IMR-90 (cell line): ENCODE results near the gene NEMP1. TPM values are rescaled to one million over a fixed set of nuclear protein-coding genes. Genes with fewer than 3 reads are reported as not detected.

Source experiments
- ATAC-seq: fragments of 200-7000 bp; cut with Tn5 transposase; 2 replicates; pipeline ENCODE4 v1.9.1; 2020; ENCODE audit warnings: low read depth, mild to moderate bottlenecking, moderate library complexity
- BruUV-seq: library from RNA; stranded (reverse); fragments of 400-500 nt; replicated peaks from 2 replicates; lab custom pipeline; 2021; lab: Mats Ljungman, UMichigan
- CTCF ChIA-PET: fragments of 300-600 bp; formaldehyde crosslinking; extraction: SDS; loops from one replicate; lab custom pipeline; 2021; ENCODE audit warnings: antibody characterized with exemption; lab: Yijun Ruan, JAX
- POLR2A ChIA-PET: fragments of 300-600 bp; sonication (Branson Sonifier 250); formaldehyde crosslinking; loops from one replicate; lab custom pipeline; 2022; ENCODE audit warnings: antibody characterized with exemption; ENCODE audit not compliant: unreplicated experiment; lab: Charles Lee
- DNase-seq: peaks from one replicate; pipeline ENCODE4 v3.0.0; 2013
- H2AFZ ChIP-seq: replicated peaks from 2 replicates; pipeline ENCODE3; 2013; ENCODE audit warnings: low read length, mild to moderate bottlenecking; ENCODE audit not compliant: poor library complexity
- H2AK5ac ChIP-seq: 2 replicates; pipeline ENCODE4 v1.6.1; 2013; ENCODE audit warnings: low read depth, low read length, inconsistent platforms
- H2AK9ac ChIP-seq: replicated peaks from 2 replicates; pipeline ENCODE3; 2013; ENCODE audit warnings: mild to moderate bottlenecking, low read depth, low read length, moderate library complexity; ENCODE audit not compliant: poor library complexity
- H2BK120ac ChIP-seq: 2 replicates; pipeline ENCODE4 v1.6.1; 2013; ENCODE audit warnings: low read depth, low read length, inconsistent platforms
- H2BK15ac ChIP-seq: 3 replicates; pipeline ENCODE4 v1.6.1; 2013; ENCODE audit warnings: low read depth, low read length, inconsistent platforms
- H2BK20ac ChIP-seq: 2 replicates; pipeline ENCODE4 v1.6.1; 2013; ENCODE audit warnings: low read depth, mild to moderate bottlenecking, inconsistent platforms, low read length, moderate library complexity
- H2BK5ac ChIP-seq: 2 replicates; pipeline ENCODE4 v1.6.1; 2013; ENCODE audit warnings: mild to moderate bottlenecking, low read depth, low read length, inconsistent platforms; ENCODE audit not compliant: poor library complexity, severe bottlenecking
- H3K14ac ChIP-seq: replicated peaks from 2 replicates; pipeline ENCODE4 v1.6.1; 2013; ENCODE audit warnings: low read depth, low read length, inconsistent platforms
- H3K18ac ChIP-seq: 2 replicates; pipeline ENCODE4 v1.6.1; 2013; ENCODE audit warnings: low read depth, low read length, control low read depth
- H3K23ac ChIP-seq: 2 replicates; pipeline ENCODE4 v1.6.1; 2013; ENCODE audit warnings: low read depth, low read length, inconsistent platforms
- H3K27ac ChIP-seq: 2 replicates; pipeline ENCODE4 v1.5.1; 2013; ENCODE audit warnings: mild to moderate bottlenecking, control low read depth, low read length; ENCODE audit not compliant: insufficient read depth
- H3K27me3 ChIP-seq: 2 replicates; pipeline ENCODE4 v1.6.1; 2013; ENCODE audit warnings: low read length; ENCODE audit not compliant: control insufficient read depth, insufficient read depth
- H3K36me3 ChIP-seq: 2 replicates; pipeline ENCODE4 v1.6.1; 2013; ENCODE audit warnings: low read length, mixed read lengths; ENCODE audit not compliant: control insufficient read depth, insufficient read depth
- H3K4ac ChIP-seq: 2 replicates; pipeline ENCODE4 v1.6.1; 2013; ENCODE audit warnings: low read depth, low read length, inconsistent platforms
- H3K4me1 ChIP-seq: 2 replicates; pipeline ENCODE4 v1.6.1; 2013; ENCODE audit warnings: low read length, mixed read lengths; ENCODE audit not compliant: control insufficient read depth, insufficient read depth
- H3K4me2 ChIP-seq: 2 replicates; pipeline ENCODE4 v1.6.1; 2013; ENCODE audit warnings: low read depth, mild to moderate bottlenecking, control low read depth, low read length, moderate library complexity
- H3K4me3 ChIP-seq: 2 replicates; pipeline ENCODE4 v1.5.1; 2013; ENCODE audit warnings: low read depth, mild to moderate bottlenecking, control low read depth, low read length, moderate library complexity; ENCODE audit not compliant: insufficient read depth
- H3K56ac ChIP-seq: 2 replicates; pipeline ENCODE4 v1.6.1; 2013; ENCODE audit warnings: low read length, inconsistent platforms; ENCODE audit not compliant: insufficient read depth; ENCODE audit errors: extremely low read depth
- H3K79me1 ChIP-seq, 2 experiments: 2 replicates each; pipeline ENCODE4 v1.6.1; 2013; ENCODE audit warnings: low read length in 2 of 2, inconsistent platforms in 1 of 2, low read depth in 1 of 2
- H3K9ac ChIP-seq: 2 replicates; pipeline ENCODE4 v1.6.1; 2013; ENCODE audit warnings: low read depth, low read length, control low read depth
- H3K9me1 ChIP-seq: 2 replicates; pipeline ENCODE4 v1.6.1; 2013; ENCODE audit warnings: low read length, inconsistent platforms; ENCODE audit not compliant: insufficient read depth
- H3K9me3 ChIP-seq: 2 replicates; pipeline ENCODE4 v1.6.1; 2013; ENCODE audit warnings: low read length; ENCODE audit not compliant: control insufficient read depth, insufficient read depth
- H4K20me1 ChIP-seq: 2 replicates; pipeline ENCODE4 v1.6.1; 2013; ENCODE audit warnings: low read length, inconsistent platforms; ENCODE audit not compliant: insufficient read depth
- H4K5ac ChIP-seq: 2 replicates; pipeline ENCODE4 v1.6.1; 2013; ENCODE audit warnings: mild to moderate bottlenecking, low read depth, low read length, control low read depth
- H4K8ac ChIP-seq, 2 experiments: 2 replicates each; pipeline ENCODE4 v1.6.1; 2013; ENCODE audit warnings: low read depth in 2 of 2, low read length in 2 of 2, control low read depth in 1 of 2, inconsistent platforms in 1 of 2
- H4K91ac ChIP-seq: 2 replicates; pipeline ENCODE4 v1.6.1; 2013; ENCODE audit warnings: low read depth, low read length, inconsistent platforms; ENCODE audit not compliant: insufficient read depth
- BHLHE40 ChIP-seq: fragments of 150-350 bp; IDR thresholded peaks from 2 replicates; pipeline ENCODE4 v1.6.1; 2016; ENCODE audit warnings: mild to moderate bottlenecking, low read depth, low read length
- CEBPB ChIP-seq: IDR thresholded peaks from 2 replicates; pipeline ENCODE4 v1.6.1; 2012; ENCODE audit warnings: low read depth, low read length, improper control_type of control experiment
- CHD1 ChIP-seq: IDR thresholded peaks from 2 replicates; pipeline ENCODE4 v1.6.1; 2012; ENCODE audit warnings: low read depth, low read length, improper control_type of control experiment
- FOS ChIP-seq: fragments of 150-350 bp; IDR thresholded peaks from 2 replicates; pipeline ENCODE4 v1.6.1; 2016; ENCODE audit warnings: low read depth, low read length
- MAFK ChIP-seq: IDR thresholded peaks from 2 replicates; pipeline ENCODE4 v1.6.1; 2012; ENCODE audit warnings: low read depth, low read length, improper control_type of control experiment
- MAZ ChIP-seq: IDR thresholded peaks from 2 replicates; pipeline ENCODE4 v1.6.1; 2012; ENCODE audit warnings: low read depth, mild to moderate bottlenecking, low read length, improper control_type of control experiment, moderate library complexity, borderline replicate concordance
- MXI1 ChIP-seq: IDR thresholded peaks from 2 replicates; pipeline ENCODE4 v1.6.1; 2012; ENCODE audit warnings: low read depth, mild to moderate bottlenecking, low read length, moderate library complexity, borderline replicate concordance
- NFE2L2 ChIP-seq: fragments of 150-350 bp; IDR thresholded peaks from 2 replicates; pipeline ENCODE4 v1.6.1; 2016; ENCODE audit warnings: low read depth, mild to moderate bottlenecking, low read length
- POLR2A ChIP-seq: IDR thresholded peaks from 2 replicates; pipeline ENCODE4 v1.6.1; 2012; ENCODE audit warnings: mild to moderate bottlenecking, low read depth, low read length
- RAD21 ChIP-seq: IDR thresholded peaks from 2 replicates; pipeline ENCODE4 v1.6.1; 2012; ENCODE audit warnings: low read length, improper control_type of control experiment
- RCOR1 ChIP-seq: IDR thresholded peaks from 2 replicates; pipeline ENCODE4 v1.6.1; 2012; ENCODE audit warnings: mild to moderate bottlenecking, low read length, improper control_type of control experiment; ENCODE audit not compliant: insufficient replicate concordance
- RFX5 ChIP-seq: IDR thresholded peaks from 2 replicates; pipeline ENCODE4 v1.8.0; 2012; ENCODE audit warnings: low read depth, mild to moderate bottlenecking, low read length, moderate library complexity
- SMC3 ChIP-seq: fragments of 150-350 bp; IDR thresholded peaks from 2 replicates; pipeline ENCODE4 v1.6.1; 2016; ENCODE audit warnings: low read depth, mild to moderate bottlenecking, antibody characterized with exemption, low read length, moderate library complexity
- WGBS, 2 experiments: methylation state at CpG; one replicate each; pipeline versions ENCODE4 v1.1.5 to v1.1.7; 2013; ENCODE audit warnings: missing lambda C conversion rate in 2 of 2; ENCODE audit not compliant: insufficient read length in 1 of 2; ENCODE audit errors: extremely low coverage in 2 of 2; 5-methylcytosine and 5-hydroxymethylcytosine counted together
- dilution Hi-C: fragments of 300-500 bp; cut with HindIII; formaldehyde crosslinking; loops from one replicate; pipeline ENCODE4 v1.14.3; 2018; ENCODE audit warnings: low sequenced_read_pairs; ENCODE audit not compliant: unreplicated experiment
- in situ Hi-C: fragments of 300-500 bp; cut with MboI; formaldehyde crosslinking; loops from 3 replicates; pipeline ENCODE4 v1.14.3; 2019; ENCODE audit warnings: low sequenced_read_pairs, inconsistent platforms, mixed read lengths
- intact Hi-C: fragments of 100-400 bp; cut with micrococcal nuclease; formaldehyde crosslinking; loops from 2 replicates; pipeline ENCODE4 v1.10.0; 2022
- polyA plus RNA-seq, 3 experiments: library from polyadenylated mRNA; depleted of rRNA; stranded (reverse); fragments of >200 nt; gene quantifications; 2 replicates each; pipeline ENCODE4 v1.2.3, GENCODE V29; 2012; ENCODE audit warnings: low replicate concordance in 1 of 3
- total RNA-seq: library from RNA; depleted of rRNA; stranded (reverse); fragments of >200 nt; gene quantifications from 2 replicates; pipeline ENCODE4 v1.2.3, GENCODE V29; 2012
- TF ChIP-seq, protein P1 (sequence below): fragments of 150-350 bp; IDR thresholded peaks from 2 replicates; pipeline ENCODE4 v1.6.1; 2017; ENCODE audit warnings: mild to moderate bottlenecking, antibody characterized with exemption, low read length, low read depth
- TF ChIP-seq, protein P2 (sequence below): fragments of 150-350 bp; IDR thresholded peaks from 2 replicates; pipeline ENCODE4 v1.6.1; 2016; ENCODE audit warnings: low read depth, mild to moderate bottlenecking, low read length, moderate library complexity, borderline replicate concordance
- TF ChIP-seq, protein P3 (sequence below): conservative IDR thresholded peaks from 2 replicates; pipeline ENCODE4 v1.5.1; 2012; ENCODE audit warnings: mild to moderate bottlenecking, low read depth, low read length, improper control_type of control experiment

Gene NEMP1
- total and polyA plus RNA-seq, 2 of the 4 experiments (the other 2 are of a cell fraction), result 8.9 to 10.9 TPM

DNA sequence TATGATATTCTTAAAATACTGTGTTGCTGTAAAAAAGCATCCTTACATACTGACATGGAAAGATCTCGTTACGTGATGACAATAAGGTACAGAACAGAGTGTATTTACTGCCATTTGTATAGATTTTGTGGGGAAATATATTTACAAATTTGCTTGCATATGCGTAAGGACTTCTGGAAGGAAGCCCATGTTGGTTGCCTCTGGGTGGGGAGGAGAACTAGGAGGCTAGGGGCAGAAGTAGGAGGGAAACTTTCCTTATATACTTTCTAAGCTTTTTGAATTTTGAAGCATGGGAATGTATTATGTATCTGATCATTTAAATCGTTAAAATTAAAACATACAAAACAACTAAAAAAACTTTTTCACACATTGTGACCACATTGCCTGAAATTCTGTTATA, 38.4 kb downstream of the NEMP1 start:
- Histone ChIP-seq H3K27me3 (peaks cover 66% of the 10 kb centered on the region), H3K9me3 (no peaks in the 10 kb centered on the region), H3K18ac (no peak overlapping the region), H3K36me3 (no peaks in the 10 kb centered on the region), H2BK5ac (no peak overlapping the region), H3K4me1 (no peaks in the 10 kb centered on the region), H2BK15ac (no peak overlapping the region), H2BK120ac (no peak overlapping the region), H3K79me1 (no peaks in the 10 kb centered on the region), H2AFZ (no peak overlapping the region), H2AK9ac (no peak overlapping the region), H4K20me1 (no peaks in the 10 kb centered on the region), H3K4me2 (no peak overlapping the region), H2BK20ac (no peak overlapping the region), H4K91ac (no peak overlapping the region), H3K4me3 (no peak overlapping the region), H3K4ac (no peak overlapping the region), H3K27ac (no peak overlapping the region), H3K56ac (no peak overlapping the region), H2AK5ac (no peak overlapping the region), H3K9ac (no peak overlapping the region), H4K8ac (no peak overlapping the region), H3K9me1 (no peaks in the 10 kb centered on the region), H4K5ac (no peak overlapping the region), H3K23ac (no peak overlapping the region), H3K14ac (no peak overlapping the region)
- ChIA-PET CTCF (interaction anchor here (0.5 kb wide), 1 partner anchor 281 kb away, joined by 3 read pairs; no protein-coding TSS in a partner anchor), POLR2A (no interaction called here)
- in situ Hi-C loops, result no loop called here
- dilution Hi-C loops, result no loop called here
- no peak for TF ChIP-seq CHD1
- TF ChIP-seq BHLHE40, result no peak
- no peak for TF ChIP-seq MXI1
- no peak for TF ChIP-seq RAD21
- TF ChIP-seq FOS, result no peak
- TF ChIP-seq, protein P1, sequence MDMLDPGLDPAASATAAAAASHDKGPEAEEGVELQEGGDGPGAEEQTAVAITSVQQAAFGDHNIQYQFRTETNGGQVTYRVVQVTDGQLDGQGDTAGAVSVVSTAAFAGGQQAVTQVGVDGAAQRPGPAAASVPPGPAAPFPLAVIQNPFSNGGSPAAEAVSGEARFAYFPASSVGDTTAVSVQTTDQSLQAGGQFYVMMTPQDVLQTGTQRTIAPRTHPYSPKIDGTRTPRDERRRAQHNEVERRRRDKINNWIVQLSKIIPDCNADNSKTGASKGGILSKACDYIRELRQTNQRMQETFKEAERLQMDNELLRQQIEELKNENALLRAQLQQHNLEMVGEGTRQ, result no peak
- TF ChIP-seq, protein P2, sequence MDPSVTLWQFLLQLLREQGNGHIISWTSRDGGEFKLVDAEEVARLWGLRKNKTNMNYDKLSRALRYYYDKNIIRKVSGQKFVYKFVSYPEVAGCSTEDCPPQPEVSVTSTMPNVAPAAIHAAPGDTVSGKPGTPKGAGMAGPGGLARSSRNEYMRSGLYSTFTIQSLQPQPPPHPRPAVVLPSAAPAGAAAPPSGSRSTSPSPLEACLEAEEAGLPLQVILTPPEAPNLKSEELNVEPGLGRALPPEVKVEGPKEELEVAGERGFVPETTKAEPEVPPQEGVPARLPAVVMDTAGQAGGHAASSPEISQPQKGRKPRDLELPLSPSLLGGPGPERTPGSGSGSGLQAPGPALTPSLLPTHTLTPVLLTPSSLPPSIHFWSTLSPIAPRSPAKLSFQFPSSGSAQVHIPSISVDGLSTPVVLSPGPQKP, result no peak
- TF ChIP-seq MAFK, result no peak
- no peak for TF ChIP-seq SMC3
- TF ChIP-seq NFE2L2, result no peak
- TF ChIP-seq, protein P3, sequence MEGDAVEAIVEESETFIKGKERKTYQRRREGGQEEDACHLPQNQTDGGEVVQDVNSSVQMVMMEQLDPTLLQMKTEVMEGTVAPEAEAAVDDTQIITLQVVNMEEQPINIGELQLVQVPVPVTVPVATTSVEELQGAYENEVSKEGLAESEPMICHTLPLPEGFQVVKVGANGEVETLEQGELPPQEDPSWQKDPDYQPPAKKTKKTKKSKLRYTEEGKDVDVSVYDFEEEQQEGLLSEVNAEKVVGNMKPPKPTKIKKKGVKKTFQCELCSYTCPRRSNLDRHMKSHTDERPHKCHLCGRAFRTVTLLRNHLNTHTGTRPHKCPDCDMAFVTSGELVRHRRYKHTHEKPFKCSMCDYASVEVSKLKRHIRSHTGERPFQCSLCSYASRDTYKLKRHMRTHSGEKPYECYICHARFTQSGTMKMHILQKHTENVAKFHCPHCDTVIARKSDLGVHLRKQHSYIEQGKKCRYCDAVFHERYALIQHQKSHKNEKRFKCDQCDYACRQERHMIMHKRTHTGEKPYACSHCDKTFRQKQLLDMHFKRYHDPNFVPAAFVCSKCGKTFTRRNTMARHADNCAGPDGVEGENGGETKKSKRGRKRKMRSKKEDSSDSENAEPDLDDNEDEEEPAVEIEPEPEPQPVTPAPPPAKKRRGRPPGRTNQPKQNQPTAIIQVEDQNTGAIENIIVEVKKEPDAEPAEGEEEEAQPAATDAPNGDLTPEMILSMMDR, result no peak
- TF ChIP-seq CEBPB, result no peak
- no peak for TF ChIP-seq RFX5
- TF ChIP-seq RCOR1, result no peak
- no peak for TF ChIP-seq MAZ
- no peak for TF ChIP-seq POLR2A
- no TSS peak for BruUV-seq
- intact Hi-C loops, result no loop called here
- no CpG with 5 or more reads among the region's 4 CpGs for WGBS, 2 experiments
- DNase-seq (no peak), ATAC-seq (no peak)
